NOMO-1 treated with dmso at 0.1 percent for 144 hours (cell line): ENCODE results near the gene POU6F2.
"Not testable (repeated sequence)": the region's sequence is repeated elsewhere in the genome, so short reads cannot be mapped to it uniquely, and the experiment has no call there.

Source experiments
- DNase-seq: peaks from one replicate; lab custom pipeline; 2025; ENCODE audit not compliant: unreplicated experiment; lab: John Stamatoyannopoulos, UW

The POU6F2 gene

GRCh38 chr7:38977685-38978084 lies at the start of gene POU6F2:
Gene POU6F2, plus strand, starts transcription at chr7:38977909. Its CDS starts 45 bp downstream, at chr7:38977954.
- DNase-seq: no peak

- DNase-seq: no peak
Observed at GRCh38 chr7:38928506-38928905, 49.2 kb upstream of the POU6F2 start.

GRCh38 chr7:38929460-38930171 lies 48.1 kb upstream of the POU6F2 start:
- no peak for DNase-seq

GRCh38 chr7:38932509-38933168 lies 45.1 kb upstream of the POU6F2 start:
- DNase-seq: no peak

- DNase-seq: no peak
Observed at GRCh38 chr7:38934051-38934450, 43.7 kb upstream of the POU6F2 start.

GRCh38 chr7:38934536-38934935 lies 43.2 kb upstream of the POU6F2 start:
- DNase-seq: no peak

GRCh38 chr7:38936641-38937040 lies 41.1 kb upstream of the POU6F2 start:
- DNase-seq: no peak

- no peak for DNase-seq
Observed at GRCh38 chr7:38938001-38938485, 39.7 kb upstream of the POU6F2 start.

GRCh38 chr7:38938589-38938988 lies 39.1 kb upstream of the POU6F2 start:
- no peak for DNase-seq

- no peak for DNase-seq
Observed at GRCh38 chr7:38940774-38941173, 36.9 kb upstream of the POU6F2 start.

- no peak for DNase-seq
Observed at GRCh38 chr7:38942431-38943051, 35.2 kb upstream of the POU6F2 start.

- not testable (repeated sequence) for DNase-seq
Observed at GRCh38 chr7:38947541-38947940, 30.2 kb upstream of the POU6F2 start.

GRCh38 chr7:38950309-38950708 lies 27.4 kb upstream of the POU6F2 start:
- DNase-seq: no peak

GRCh38 chr7:38951213-38951612 lies 26.5 kb upstream of the POU6F2 start:
- no peak for DNase-seq

- no peak for DNase-seq
Observed at GRCh38 chr7:38953227-38953626, 24.5 kb upstream of the POU6F2 start.

- no peak for DNase-seq
Observed at GRCh38 chr7:38953971-38954370, 23.7 kb upstream of the POU6F2 start.

- DNase-seq: no peak
Observed at GRCh38 chr7:38955892-38956291, 21.8 kb upstream of the POU6F2 start.

GRCh38 chr7:38962028-38962427 lies 15.7 kb upstream of the POU6F2 start:
- DNase-seq: no peak

- DNase-seq: no peak
Observed at GRCh38 chr7:38964921-38965320, 12.8 kb upstream of the POU6F2 start.

GRCh38 chr7:38973760-38974159 lies 3.9 kb upstream of the POU6F2 start:
- DNase-seq: no peak

- DNase-seq: no peak
Observed at GRCh38 chr7:38975944-38976392, 1.7 kb upstream of the POU6F2 start.

- no peak for DNase-seq
Observed at GRCh38 chr7:38978491-38978890, 782 bp downstream of the POU6F2 start.
